Adrenal gland (tissue), 12 donors: Measurements from ENCODE around the gene DMPK. TPM values are rescaled to one million over a fixed set of nuclear protein-coding genes. Genes with fewer than 3 reads are reported as not detected.

Experiments
- DNase-seq, 7 donors: peaks; one replicate each; pipeline ENCODE4 v3.0.0-alpha.2; 2019 to 2020
- H3K27ac ChIP-seq, 5 donors: fragments of 200-600 bp; sonication (generic) in 4 of 5; 1 replicate in 3 of 5; 2 replicates in 2 of 5; pipeline versions ENCODE4 v1.5.1 to v1.8.0; 2016 to 2020; ENCODE audit warnings: mild to moderate bottlenecking in 1 of 5
- H3K27me3 ChIP-seq: fragments of 200-600 bp; 2 replicates; pipeline ENCODE4 v1.8.0; 2021
- H3K36me3 ChIP-seq, 2 donors: fragments of 200-600 bp; replicated peaks in 1 of 2; 1 replicate in 1 of 2; 2 replicates in 1 of 2; pipeline versions ENCODE4 v1.5.1 to v1.8.0; 2018 to 2022
- H3K4me1 ChIP-seq, 2 donors: fragments of 200-600 bp; replicated peaks in 1 of 2; 1 replicate in 1 of 2; 2 replicates in 1 of 2; pipeline versions ENCODE4 v1.5.1 to v1.8.0; 2018 to 2021
- H3K4me3 ChIP-seq, 4 donors: fragments of 200-600 bp; sonication (generic) in 3 of 4; one replicate each; pipeline ENCODE4 v1.5.1; 2016 to 2018
- H3K9me3 ChIP-seq, 3 donors: fragments of 200-600 bp; sonication (generic) in 1 of 3; replicated peaks in 1 of 3; 1 replicate in 2 of 3; 2 replicates in 1 of 3; pipeline versions ENCODE4 v1.5.1 to v1.8.0; 2016 to 2021
- POLR2A ChIP-seq, 2 donors: fragments of 450-650 bp; IDR thresholded peaks; one replicate each; pipeline ENCODE4 v1.6.1; 2017; ENCODE audit warnings: antibody characterized with exemption in 2 of 2, mild to moderate bottlenecking in 2 of 2, moderate library complexity in 1 of 2
- WGBS, 4 donors: extraction: QIAGEN DNeasy Blood & Tissue Kit in 2 of 4; methylation state at CpG; one replicate each; pipeline versions ENCODE4 v1.1.5 to v1.1.7; 2013 to 2017; 5-methylcytosine and 5-hydroxymethylcytosine counted together
- intact Hi-C, 2 donors: fragments of 100-400 bp; cut with DNase I; formaldehyde crosslinking; loops; one replicate each; pipeline versions ENCODE4 v1.14.1 to v1.15.0; 2022 to 2023
- polyA plus RNA-seq, 3 donors: library from polyadenylated mRNA; stranded (reverse); fragments of 200-250 nt in 2 of 3; fragments of 350-450 nt in 1 of 3; fragmentation: Illumina TruSeq in 1 of 3; extraction: RNeasy Lipid Tissue Mini Kit (QIAGEN cat#74804) in 1 of 3; gene quantifications; one replicate each; pipeline ENCODE4 v1.2.3, GENCODE V29; 2013 to 2014
- total RNA-seq, 9 donors: library from RNA; depleted of rRNA in 4 of 9; stranded (reverse); fragments of >200 nt in 4 of 9; fragments of 120-200 nt in 1 of 9; fragmentation: NEBNext Ultra II Directional in 1 of 9; extraction: Animal tissue kit (Norgen Biotek cat#: 25700) in 1 of 9; gene quantifications; one replicate each; pipeline versions ENCODE4 v1.1.0 to v1.2.4, GENCODE V29; 2013 to 2023
- TF ChIP-seq, protein P1 (sequence below), 6 experiments: fragments of 450-650 bp in 4 of 6; fragments of 200-600 bp in 2 of 6; sonication (generic) in 1 of 6; IDR thresholded peaks; 1 replicate in 5 of 6; 2 replicates in 1 of 6; pipeline versions ENCODE4 v1.5.1 to v1.8.0; 2016 to 2021; ENCODE audit warnings: antibody characterized with exemption in 6 of 6, mild to moderate bottlenecking in 2 of 6, moderate library complexity in 1 of 6
- donor health status: healthy with polysubstance abuse.
- donor health status: Bipolar disorder and iron deficiency.
- donor health status: DM: yes; HTN: yes; CAD: no.
- donor health status: DM: no; HTN: no; CAD: no.
- donor health status: DM: no; HTN: no; CAD: no.
- donor health status: DM: yes; HTN: yes; CAD: no.

Gene DMPK
- total and polyA plus RNA-seq, 12 donors: 76.8 to 748 (median 129) TPM

DNA sequence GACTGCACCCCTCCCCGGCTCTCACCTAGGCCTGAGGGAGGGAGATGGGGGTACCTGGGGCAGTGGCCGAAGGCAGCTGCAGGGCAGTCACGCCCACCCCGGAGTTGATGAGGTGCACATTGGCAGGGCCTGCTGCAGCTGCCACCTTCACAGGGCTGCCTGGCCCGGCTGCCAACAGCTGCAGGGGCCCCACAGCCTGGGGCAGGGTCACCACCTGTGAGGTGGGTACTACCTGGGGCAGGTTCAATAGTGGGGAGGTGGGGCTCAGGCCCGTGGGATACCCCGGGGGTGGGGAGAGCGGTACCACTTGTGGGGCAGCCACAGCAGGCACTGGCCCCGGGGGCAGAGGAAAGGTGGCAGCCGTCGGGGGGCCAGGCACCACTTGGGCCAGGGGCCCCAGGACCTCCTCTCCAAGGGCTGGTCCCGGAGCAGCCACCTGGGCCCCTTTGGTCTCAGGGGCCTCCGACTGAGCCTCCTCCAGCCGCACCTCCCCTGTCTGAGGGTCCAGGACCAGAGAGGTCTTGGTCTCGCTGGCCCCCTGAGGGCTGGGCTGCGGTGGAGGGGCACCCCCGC lies 15.9 kb downstream of the DMPK start:
- no peaks in the 10 kb centered on the region for H3K27me3 ChIP-seq
- peak in 1 of 7 donors; percentile 46 for DNase-seq
- H3K27ac ChIP-seq: peak overlapping the region; percentile 92 to 98 (median 94)
- H3K36me3 ChIP-seq: peaks cover 0 to 6% of the 10 kb centered on the region in 2 donors
- WGBS, 4 donors: 62 to 80% (median 68%) methylated on average over 1 to 17 of the region's 17 CpGs
- intact Hi-C loops: loop anchor here in 1 of 2 donors (5.0 kb wide), 1 partner anchor 54 kb away; no protein-coding TSS in a partner anchor
- H3K9me3 ChIP-seq: no peaks in the 10 kb centered on the region
- H3K4me3 ChIP-seq: peak overlapping the region in 2 of 4 donors; percentile 76 to 86
- peaks cover 7 to 24% of the 10 kb centered on the region in 2 donors for H3K4me1 ChIP-seq
- TF ChIP-seq, protein P1, sequence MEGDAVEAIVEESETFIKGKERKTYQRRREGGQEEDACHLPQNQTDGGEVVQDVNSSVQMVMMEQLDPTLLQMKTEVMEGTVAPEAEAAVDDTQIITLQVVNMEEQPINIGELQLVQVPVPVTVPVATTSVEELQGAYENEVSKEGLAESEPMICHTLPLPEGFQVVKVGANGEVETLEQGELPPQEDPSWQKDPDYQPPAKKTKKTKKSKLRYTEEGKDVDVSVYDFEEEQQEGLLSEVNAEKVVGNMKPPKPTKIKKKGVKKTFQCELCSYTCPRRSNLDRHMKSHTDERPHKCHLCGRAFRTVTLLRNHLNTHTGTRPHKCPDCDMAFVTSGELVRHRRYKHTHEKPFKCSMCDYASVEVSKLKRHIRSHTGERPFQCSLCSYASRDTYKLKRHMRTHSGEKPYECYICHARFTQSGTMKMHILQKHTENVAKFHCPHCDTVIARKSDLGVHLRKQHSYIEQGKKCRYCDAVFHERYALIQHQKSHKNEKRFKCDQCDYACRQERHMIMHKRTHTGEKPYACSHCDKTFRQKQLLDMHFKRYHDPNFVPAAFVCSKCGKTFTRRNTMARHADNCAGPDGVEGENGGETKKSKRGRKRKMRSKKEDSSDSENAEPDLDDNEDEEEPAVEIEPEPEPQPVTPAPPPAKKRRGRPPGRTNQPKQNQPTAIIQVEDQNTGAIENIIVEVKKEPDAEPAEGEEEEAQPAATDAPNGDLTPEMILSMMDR (IDR thresholded peaks at IDR 0.05): no peak
- peak in 1 of 2 donors; percentile 8 for TF ChIP-seq POLR2A (IDR thresholded peaks at IDR 0.05)

DNA sequence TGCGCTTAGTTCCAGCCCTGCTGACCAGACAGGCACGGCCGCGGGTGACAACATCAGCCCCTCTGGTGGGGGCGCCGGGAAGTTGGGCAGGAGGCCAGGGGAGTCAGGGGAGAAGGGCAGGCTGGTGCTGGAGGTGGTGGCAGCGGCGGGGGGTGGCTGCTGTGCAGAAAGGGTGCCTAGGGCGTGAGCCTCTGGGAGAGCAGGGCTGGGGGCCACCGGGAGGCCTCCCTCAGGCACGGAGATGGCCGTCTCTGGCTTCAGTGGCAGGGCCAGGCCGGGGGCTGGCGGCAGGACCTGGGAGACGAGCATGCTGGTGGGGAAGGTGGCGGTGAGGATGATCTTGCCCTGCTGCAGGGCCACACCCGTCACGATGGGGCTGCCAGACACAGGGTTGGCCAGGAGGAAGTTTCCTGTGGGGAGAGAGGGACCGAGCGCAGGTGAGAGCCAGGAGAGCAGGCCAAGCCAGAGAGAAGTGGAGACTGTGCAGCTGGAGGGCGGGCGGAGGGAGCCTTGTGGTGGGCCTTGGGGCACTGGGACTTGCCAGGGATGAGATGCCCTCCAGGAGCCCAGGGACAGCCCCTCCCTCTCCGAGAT lies 16.5 kb downstream of the DMPK start:
- TF ChIP-seq, protein P1 (IDR thresholded peaks at IDR 0.05): no peak
- TF ChIP-seq POLR2A (IDR thresholded peaks at IDR 0.05): no peak
- Histone ChIP-seq H3K27ac (peak overlapping the region in 2 of 5 donors; percentile 92 to 94), H3K4me3 (no peak overlapping the region), H3K4me1 (peaks cover 7 to 20% of the 10 kb centered on the region in 2 donors), H3K27me3 (no peaks in the 10 kb centered on the region), H3K9me3 (no peaks in the 10 kb centered on the region), H3K36me3 (no peaks in the 10 kb centered on the region)
- intact Hi-C loops: loop anchor here in 1 of 2 donors (5.0 kb wide), 1 partner anchor 53 kb away; no protein-coding TSS in a partner anchor
- DNase-seq: peak in 5 of 7 donors; percentile 41 to 57 (median 56)
- WGBS, 4 donors: 71 to 83% (median 76%) methylated on average over 17 to 23 of the region's 23 CpGs

DNA sequence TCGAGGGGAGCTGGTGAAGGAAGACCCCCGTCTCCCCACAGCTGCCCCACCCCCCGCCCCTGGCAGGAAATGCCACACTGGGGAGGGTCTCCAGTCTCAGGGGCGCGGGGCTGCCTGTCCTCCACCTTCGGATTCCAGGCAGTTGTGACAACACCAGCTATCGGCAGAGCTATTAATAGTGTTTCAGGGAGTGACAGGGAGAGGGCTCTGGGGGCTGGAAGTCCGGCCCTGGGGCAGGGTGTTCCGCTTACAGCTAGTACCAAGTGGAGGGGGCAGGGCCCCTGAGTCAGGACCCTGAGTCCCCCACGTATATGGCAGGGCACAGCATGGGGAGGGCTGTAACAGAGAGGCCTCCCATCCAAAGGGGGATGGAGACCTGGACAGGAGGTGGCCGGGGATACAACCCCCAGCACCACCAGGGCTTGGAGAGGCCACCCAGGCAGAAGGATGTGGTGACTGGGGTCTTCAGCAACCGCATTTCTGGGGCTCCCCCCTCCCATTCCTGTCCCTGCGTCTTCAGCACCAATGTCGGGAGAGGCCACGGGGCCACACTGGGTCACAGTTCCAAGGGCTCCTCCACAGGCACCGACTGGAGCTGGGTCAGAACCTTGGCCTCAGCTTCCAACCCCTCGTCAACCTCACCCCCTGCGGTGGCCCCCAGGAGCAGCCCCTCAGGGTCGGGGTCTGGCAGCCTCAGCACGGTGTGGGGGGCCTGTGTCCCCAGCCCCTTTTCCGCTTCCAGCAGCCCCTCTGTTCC lies 17.2 kb downstream of the DMPK start:
- Histone ChIP-seq H3K36me3 (no peaks in the 10 kb centered on the region), H3K27ac (peak overlapping the region in 3 of 5 donors; percentile 3 to 94 (median 8)), H3K27me3 (no peaks in the 10 kb centered on the region), H3K9me3 (no peaks in the 10 kb centered on the region), H3K4me3 (no peak overlapping the region), H3K4me1 (peaks cover 7 to 19% of the 10 kb centered on the region in 2 donors)
- TF ChIP-seq POLR2A (IDR thresholded peaks at IDR 0.05): no peak
- TF ChIP-seq, protein P1 (IDR thresholded peaks at IDR 0.05): no peak
- 37 to 49% (median 47%) methylated on average over 7 to 21 of the region's 21 CpGs for WGBS, 4 donors
- intact Hi-C loops: loop anchor here in 1 of 2 donors (5.0 kb wide), 1 partner anchor 53 kb away; no protein-coding TSS in a partner anchor
- no peak for DNase-seq

DNA sequence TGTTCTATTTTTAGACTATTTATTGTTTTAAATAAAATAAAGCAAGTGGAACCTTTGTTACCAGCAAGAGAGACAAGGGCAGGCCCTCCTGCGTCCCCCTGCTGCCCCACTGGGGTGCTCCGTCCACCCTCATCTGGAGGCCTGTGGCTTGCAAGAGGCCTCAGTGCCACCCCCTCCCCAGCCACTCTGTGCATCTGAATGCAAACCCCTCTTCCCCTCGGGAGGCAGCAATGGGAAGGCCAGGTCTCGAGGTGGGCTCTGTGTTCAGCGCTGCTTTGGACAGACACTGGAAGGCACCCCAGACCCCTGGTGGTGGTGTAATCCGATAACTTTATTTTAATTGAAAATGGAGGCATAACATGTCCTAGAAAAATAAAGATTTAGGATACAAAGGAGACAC lies 17.8 kb downstream of the DMPK start:
- intact Hi-C loops: no loop called here
- peak overlapping the region in 1 of 5 donors; percentile 94 for H3K27ac ChIP-seq
- H3K4me3 ChIP-seq: no peak overlapping the region
- TF ChIP-seq, protein P1 (IDR thresholded peaks at IDR 0.05): no peak
- TF ChIP-seq POLR2A (IDR thresholded peaks at IDR 0.05): no peak
- H3K4me1 ChIP-seq: peaks cover 7 to 15% of the 10 kb centered on the region in 2 donors
- 54 to 74% (median 61%) methylated on average over 3 to 6 of the region's 6 CpGs for WGBS, 4 donors
- no peaks in the 10 kb centered on the region for H3K27me3 ChIP-seq
- DNase-seq: no peak
- H3K9me3 ChIP-seq: no peaks in the 10 kb centered on the region
- no peaks in the 10 kb centered on the region for H3K36me3 ChIP-seq
